Hepatocyte (in vitro differentiated cells): ENCODE data around the gene EME2. TPM values are rescaled to one million over a fixed set of nuclear protein-coding genes. Genes with fewer than 3 reads are reported as not detected.

ENCODE experiments used
- DNase-seq: peaks from one replicate; pipeline ENCODE4 v3.0.0-alpha.2; 2016; ENCODE audit warnings: low spot score
- H2AFZ ChIP-seq: fragments of 200-600 bp; sonication (generic); 2 replicates; pipeline ENCODE4 v1.6.0; 2016; ENCODE audit warnings: antibody characterized with exemption, mild to moderate bottlenecking
- H3K27ac ChIP-seq: fragments of 200-600 bp; sonication (generic); 2 replicates; pipeline ENCODE4 v1.5.1; 2016; ENCODE audit warnings: mild to moderate bottlenecking
- H3K27me3 ChIP-seq: fragments of 200-600 bp; sonication (generic); 2 replicates; pipeline ENCODE4 v1.6.1; 2016
- H3K36me3 ChIP-seq: fragments of 200-600 bp; sonication (generic); replicated peaks from 2 replicates; pipeline ENCODE4 v1.5.1; 2016; ENCODE audit warnings: low read depth; ENCODE audit not compliant: insufficient read depth
- H3K4me1 ChIP-seq: fragments of 200-600 bp; sonication (generic); 2 replicates; pipeline ENCODE4 v1.5.1; 2016; ENCODE audit warnings: mild to moderate bottlenecking, moderate library complexity; ENCODE audit not compliant: insufficient read depth
- H3K4me2 ChIP-seq: fragments of 200-600 bp; sonication (generic); 2 replicates; pipeline ENCODE4 v1.6.0; 2016
- H3K4me3 ChIP-seq: fragments of 200-600 bp; sonication (generic); 2 replicates; pipeline ENCODE4 v1.5.1; 2016; ENCODE audit warnings: mild to moderate bottlenecking
- H3K79me2 ChIP-seq: fragments of 200-600 bp; sonication (generic); 2 replicates; pipeline ENCODE4 v1.6.0; 2017; ENCODE audit warnings: mild to moderate bottlenecking
- H3K9me2 ChIP-seq: fragments of 200-600 bp; sonication (generic); replicated peaks from 2 replicates; pipeline ENCODE4 v1.6.0; 2017; ENCODE audit warnings: mild to moderate bottlenecking; ENCODE audit not compliant: insufficient read depth
- H3K9me3 ChIP-seq: fragments of 200-600 bp; sonication (generic); 2 replicates; pipeline ENCODE4 v1.5.1; 2016; ENCODE audit warnings: low read depth, mild to moderate bottlenecking
- H4K20me1 ChIP-seq: fragments of 200-600 bp; sonication (generic); 2 replicates; pipeline ENCODE4 v1.6.0; 2016; ENCODE audit warnings: mild to moderate bottlenecking; ENCODE audit not compliant: insufficient read depth, poor library complexity, severe bottlenecking
- EZH2 ChIP-seq: fragments of 200-600 bp; sonication (generic); IDR thresholded peaks from 2 replicates; pipeline ENCODE4 v1.6.1; 2016; ENCODE audit warnings: antibody characterized with exemption, mild to moderate bottlenecking, borderline replicate concordance
- EZH2phosphoT487 ChIP-seq: fragments of 200-600 bp; sonication (generic); IDR thresholded peaks from one replicate; pipeline ENCODE4 v1.6.1; 2018; ENCODE audit warnings: antibody characterized with exemption, mild to moderate bottlenecking, low read depth, moderate library complexity; ENCODE audit not compliant: unreplicated experiment, severe bottlenecking
- WGBS: methylation state at CpG from one replicate; pipeline ENCODE4 v1.1.6; 2016; ENCODE audit warnings: low lambda C conversion rate; ENCODE audit errors: missing lambda C conversion rate; 5-methylcytosine and 5-hydroxymethylcytosine counted together
- polyA plus RNA-seq: library from polyadenylated mRNA; unstranded; fragments of >200 nt; fragmentation: Nextera tagmentation; extraction: Ambion mirVana; gene quantifications from 2 replicates; pipeline ENCODE4 v1.2.1, GENCODE V29; 2016
- total RNA-seq: library from RNA; depleted of rRNA; stranded (reverse); fragments of >200 nt; gene quantifications from 2 replicates; pipeline ENCODE4 v1.2.3, GENCODE V29; 2014
- TF ChIP-seq, protein P1 (sequence below): fragments of 200-600 bp; sonication (generic); IDR thresholded peaks from 2 replicates; pipeline ENCODE4 v1.5.1; 2016; ENCODE audit warnings: antibody characterized with exemption, mild to moderate bottlenecking; ENCODE audit not compliant: poor library complexity

The EME2 gene
- total and polyA plus RNA-seq, 2 experiments from 2014 or later: 17.7 to 20.8 TPM

DNA sequence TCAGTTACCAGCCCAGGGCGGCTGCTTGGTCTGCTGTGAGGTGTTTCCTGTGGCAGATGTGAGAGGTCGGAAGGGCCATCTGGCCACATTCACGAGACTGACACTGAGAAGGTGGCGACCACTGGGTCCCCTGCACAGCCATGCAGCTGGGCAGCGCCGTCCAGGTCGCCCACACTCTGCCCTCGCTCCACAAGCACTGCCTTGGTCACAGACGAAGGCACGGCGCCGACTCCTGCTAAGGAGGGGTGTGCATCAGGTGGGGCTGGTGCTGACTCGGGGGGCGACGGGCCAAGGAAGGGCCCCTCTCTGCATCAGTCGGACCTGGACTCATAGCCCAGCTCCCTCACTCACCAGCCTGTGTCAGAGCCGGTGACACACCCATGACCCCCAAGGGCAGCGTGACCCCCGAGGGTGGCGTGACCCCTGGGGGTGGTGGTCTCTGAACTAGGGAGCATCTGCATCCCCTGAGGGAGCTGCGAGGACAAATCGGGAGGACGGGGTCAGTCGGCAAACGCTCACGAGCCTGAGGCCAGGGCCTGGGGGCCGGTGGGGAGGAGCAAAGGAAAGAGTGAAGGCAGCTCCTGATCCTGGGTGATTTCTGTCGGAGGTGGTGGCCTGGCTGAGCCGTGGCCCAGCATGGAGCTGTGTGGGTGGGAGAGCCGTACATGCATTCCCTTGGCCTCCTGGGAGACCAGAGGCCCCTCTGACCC is 31.7 kb upstream of the EME2 start:
- WGBS: 96% methylated on average over 30 of the region's 30 CpGs
- no peaks in the 10 kb centered on the region for H3K36me3 ChIP-seq

DNA sequence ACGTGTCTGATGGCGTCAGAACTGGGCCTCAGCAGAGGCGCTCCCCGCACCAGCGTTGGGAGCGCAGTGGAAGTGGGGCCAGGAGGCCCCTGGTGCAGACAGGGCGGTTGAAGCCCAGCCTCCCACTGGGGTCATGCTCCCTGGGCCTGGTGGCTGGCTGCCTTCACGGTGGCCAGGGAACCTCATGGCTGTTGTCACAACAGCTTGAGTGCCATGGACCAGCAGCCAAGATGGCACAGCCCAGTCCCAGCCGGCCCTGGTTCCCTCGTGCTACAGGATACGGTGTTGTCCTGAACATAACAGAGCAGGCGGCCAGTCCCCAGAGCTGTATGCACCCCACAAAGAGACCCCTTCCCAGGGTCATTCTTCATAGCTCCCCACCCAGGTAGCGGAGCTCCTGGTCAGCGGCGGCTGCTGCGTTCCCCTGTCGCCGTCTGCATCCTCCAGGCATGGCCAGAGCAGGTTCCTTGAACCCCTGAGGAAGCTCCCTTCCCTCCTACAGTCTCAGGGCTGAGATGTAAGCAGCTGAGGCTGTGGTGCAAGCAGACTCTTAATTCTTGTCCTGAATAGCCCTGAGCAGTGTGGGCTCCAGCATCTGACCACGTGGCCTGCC is 31.0 kb upstream of the EME2 start:
- H3K4me3 ChIP-seq: no peak overlapping the region
- DNase-seq: no peak
- 97% methylated on average over 18 of the region's 19 CpGs for WGBS
- no peaks in the 10 kb centered on the region for H3K9me2 ChIP-seq
- H3K4me1 ChIP-seq: no peaks in the 10 kb centered on the region
- no peak overlapping the region for H3K27ac ChIP-seq
- no peaks in the 10 kb centered on the region for H3K79me2 ChIP-seq
- no peak overlapping the region for H3K4me2 ChIP-seq
- no peaks in the 10 kb centered on the region for H4K20me1 ChIP-seq
- no peak for TF ChIP-seq EZH2
- TF ChIP-seq, protein P1, sequence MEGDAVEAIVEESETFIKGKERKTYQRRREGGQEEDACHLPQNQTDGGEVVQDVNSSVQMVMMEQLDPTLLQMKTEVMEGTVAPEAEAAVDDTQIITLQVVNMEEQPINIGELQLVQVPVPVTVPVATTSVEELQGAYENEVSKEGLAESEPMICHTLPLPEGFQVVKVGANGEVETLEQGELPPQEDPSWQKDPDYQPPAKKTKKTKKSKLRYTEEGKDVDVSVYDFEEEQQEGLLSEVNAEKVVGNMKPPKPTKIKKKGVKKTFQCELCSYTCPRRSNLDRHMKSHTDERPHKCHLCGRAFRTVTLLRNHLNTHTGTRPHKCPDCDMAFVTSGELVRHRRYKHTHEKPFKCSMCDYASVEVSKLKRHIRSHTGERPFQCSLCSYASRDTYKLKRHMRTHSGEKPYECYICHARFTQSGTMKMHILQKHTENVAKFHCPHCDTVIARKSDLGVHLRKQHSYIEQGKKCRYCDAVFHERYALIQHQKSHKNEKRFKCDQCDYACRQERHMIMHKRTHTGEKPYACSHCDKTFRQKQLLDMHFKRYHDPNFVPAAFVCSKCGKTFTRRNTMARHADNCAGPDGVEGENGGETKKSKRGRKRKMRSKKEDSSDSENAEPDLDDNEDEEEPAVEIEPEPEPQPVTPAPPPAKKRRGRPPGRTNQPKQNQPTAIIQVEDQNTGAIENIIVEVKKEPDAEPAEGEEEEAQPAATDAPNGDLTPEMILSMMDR: no peak
- no peak for TF ChIP-seq EZH2phosphoT487
- H3K9me3 ChIP-seq: no peaks in the 10 kb centered on the region
- H2AFZ ChIP-seq: no peak overlapping the region
- no peaks in the 10 kb centered on the region for H3K27me3 ChIP-seq
- H3K36me3 ChIP-seq: no peaks in the 10 kb centered on the region

More for the DNA sequence above, 31.7 kb upstream of the EME2 start:
- Histone ChIP-seq H4K20me1 (no peaks in the 10 kb centered on the region), H3K27ac (no peak overlapping the region), H3K9me2 (no peaks in the 10 kb centered on the region), H3K4me3 (no peak overlapping the region), H2AFZ (no peak overlapping the region), H3K4me1 (no peaks in the 10 kb centered on the region), H3K9me3 (no peaks in the 10 kb centered on the region), H3K27me3 (no peaks in the 10 kb centered on the region), H3K4me2 (no peak overlapping the region), H3K79me2 (no peaks in the 10 kb centered on the region)
- no peak for DNase-seq
- TF ChIP-seq EZH2: no peak
- no peak for TF ChIP-seq EZH2phosphoT487
- TF ChIP-seq, protein P1: no peak

DNA sequence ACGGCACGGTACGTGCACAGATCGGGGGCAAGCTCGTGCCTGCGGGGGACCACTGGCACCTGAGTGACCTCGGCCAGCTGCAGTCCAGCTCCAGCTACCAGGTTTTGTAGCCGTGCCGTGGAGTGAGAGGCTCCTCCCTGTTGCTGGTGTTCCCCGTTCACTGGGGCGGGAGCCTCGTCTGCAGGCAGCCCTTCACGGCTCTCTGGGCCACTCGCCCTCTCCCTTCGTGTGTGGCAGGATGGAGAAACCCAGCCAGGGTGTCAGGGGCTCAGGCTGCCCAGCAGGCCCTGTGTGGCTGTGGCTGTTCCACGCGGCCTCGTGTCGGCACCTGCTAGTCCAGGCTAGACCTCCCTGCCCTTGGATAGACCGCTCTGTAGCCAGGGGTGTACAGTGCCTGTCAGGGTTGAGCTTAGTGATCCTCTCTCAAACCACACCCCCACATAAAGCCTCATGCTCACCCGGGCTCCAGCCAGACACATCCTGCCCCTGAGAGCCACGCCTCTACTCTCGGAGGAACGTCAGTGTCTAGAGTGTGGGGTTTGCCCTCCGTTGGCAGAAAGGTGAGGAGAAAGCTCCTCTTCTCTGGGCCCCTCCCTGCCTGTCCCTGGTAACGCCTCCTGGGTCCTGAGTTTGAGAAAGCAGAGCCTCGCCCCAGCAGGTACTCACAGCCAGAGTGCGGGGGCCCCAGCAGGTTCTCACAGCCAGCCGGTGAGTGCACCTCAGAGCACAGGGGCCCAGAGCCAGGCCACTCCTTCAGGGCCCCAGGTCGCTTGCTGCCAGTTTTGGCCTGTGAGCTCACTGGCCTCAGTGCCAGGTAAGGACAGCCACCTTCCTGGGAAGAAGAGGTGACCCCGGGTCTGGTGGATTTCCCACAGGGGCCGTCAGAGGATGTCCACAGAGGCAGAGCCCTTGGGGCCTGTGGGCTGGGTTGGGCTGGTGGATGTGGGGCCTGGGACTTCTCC is 29.0 kb upstream of the EME2 start:
- no peaks in the 10 kb centered on the region for H3K9me3 ChIP-seq
- H3K4me1 ChIP-seq: no peaks in the 10 kb centered on the region
- H3K79me2 ChIP-seq: no peaks in the 10 kb centered on the region
- H4K20me1 ChIP-seq: no peaks in the 10 kb centered on the region
- TF ChIP-seq, protein P1: no peak
- TF ChIP-seq EZH2phosphoT487 (no peak), EZH2 (no peak)
- H3K36me3 ChIP-seq: no peaks in the 10 kb centered on the region
- no peak overlapping the region for H3K4me2 ChIP-seq
- no peaks in the 10 kb centered on the region for H3K9me2 ChIP-seq
- no peak overlapping the region for H2AFZ ChIP-seq
- DNase-seq: no peak
- 92% methylated on average over 29 of the region's 32 CpGs for WGBS
- H3K27ac ChIP-seq: no peak overlapping the region
- H3K4me3 ChIP-seq: no peak overlapping the region
- H3K27me3 ChIP-seq: no peaks in the 10 kb centered on the region
